ENCODE data around the gene GBX2. TPM values are rescaled to one million over a fixed set of nuclear protein-coding genes. Genes with fewer than 3 reads are reported as not detected.

GBX2 gene
- total and polyA plus RNA-seq, 2 of the 13 experiments (the other 11 are each of a cell fraction or from before 2014, with no cell fraction given), result not detected

- H3K4me1 ChIP-seq (ENCODE audit: insufficient read depth, low read length), result no peaks in the 10 kb centered on the region
- no peak overlapping the region for H2AFZ ChIP-seq (ENCODE audit: low read length)
- no peaks in the 10 kb centered on the region for H3K9me3 ChIP-seq (ENCODE audit: low read length)
- intact Hi-C loops (cut with micrococcal nuclease; ENCODE audit: unreplicated experiment), result no loop called here
- H3K9ac ChIP-seq (ENCODE audit: insufficient read depth, low read depth, low read length), result no peak overlapping the region
- H3K4me3 ChIP-seq (replicated peaks in 1 of 3; ENCODE audit: insufficient read depth in 1 of 3, low read depth in 2 of 3, low read length in 3 of 3), result no peak overlapping the region
- CTCF ChIA-PET (ENCODE audit: low intra/inter-chr PET ratio, low total read pairs), result no interaction called here
- no peak overlapping the region for H3K4me2 ChIP-seq (ENCODE audit: low read depth, low read length)
- FAIRE-seq, result no peak
- no peak for ATAC-seq
- H4K20me1 ChIP-seq (ENCODE audit: insufficient read depth, low read length), result no peaks in the 10 kb centered on the region
- no peaks in the 10 kb centered on the region for H3K79me2 ChIP-seq (ENCODE audit: insufficient read depth, low read length)
- H3K27ac ChIP-seq (ENCODE audit: extremely low read length, insufficient read depth, low read length), result no peak overlapping the region
- H3K36me3 ChIP-seq (replicated peaks in 1 of 2; ENCODE audit: control insufficient read depth in 1 of 2, insufficient read depth in 2 of 2, low read length in 2 of 2), result no peaks in the 10 kb centered on the region
- TF ChIP-seq PHF21A (CRISPR knock-in tag; IDR thresholded peaks at IDR 0.05) (no peak), NFE2L1 (CRISPR knock-in tag; IDR thresholded peaks at IDR 0.05; ENCODE audit: borderline replicate concordance) (no peak), ZNF879 (CRISPR knock-in tag; IDR thresholded peaks at IDR 0.05) (no peak), ZNF713 (CRISPR knock-in tag; IDR thresholded peaks at IDR 0.05) (no peak)
- H3K27me3 ChIP-seq (ENCODE audit: control insufficient read depth in 1 of 2, insufficient read depth in 2 of 2, low read length in 2 of 2), result peaks cover 0 to 76% of the 10 kb centered on the region in 2 experiments; a peak in 3 of 5 replicates
- DNase-seq (ENCODE audit: low spot score), result no peak
- in situ Hi-C loops (cut with HindIII; ENCODE audit: extremely low pct_ligation_motif_present, low pct_unique_long_range_greater_than_20kb), result no loop called here
- POLR2A ChIA-PET, result no interaction called here
- WGBS (ENCODE audit: low lambda C conversion rate), result 22% methylated on average over 11 of the region's 11 CpGs
- no TSS peak for BruUV-seq (replicated peaks)
Measured at GRCh38 chr2:236207472-236207871, 39.3 kb upstream of the GBX2 start.

- Histone ChIP-seq H3K27me3 (ENCODE audit: control insufficient read depth in 1 of 2, insufficient read depth in 2 of 2, low read length in 2 of 2) (peaks cover 0 to 65% of the 10 kb centered on the region in 2 experiments; a peak in 3 of 5 replicates), H3K4me3 (replicated peaks in 1 of 3; ENCODE audit: insufficient read depth in 1 of 3, low read depth in 2 of 3, low read length in 3 of 3) (no peak overlapping the region), H4K20me1 (ENCODE audit: insufficient read depth, low read length) (no peaks in the 10 kb centered on the region), H3K4me1 (ENCODE audit: insufficient read depth, low read length) (no peaks in the 10 kb centered on the region), H2AFZ (ENCODE audit: low read length) (no peak overlapping the region), H3K36me3 (replicated peaks in 1 of 2; ENCODE audit: control insufficient read depth in 1 of 2, insufficient read depth in 2 of 2, low read length in 2 of 2) (no peaks in the 10 kb centered on the region), H3K9me3 (ENCODE audit: low read length) (no peaks in the 10 kb centered on the region), H3K9ac (ENCODE audit: insufficient read depth, low read depth, low read length) (no peak overlapping the region), H3K4me2 (ENCODE audit: low read depth, low read length) (no peak overlapping the region), H3K27ac (ENCODE audit: extremely low read length, insufficient read depth, low read length) (no peak overlapping the region), H3K79me2 (ENCODE audit: insufficient read depth, low read length) (no peaks in the 10 kb centered on the region)
- DNase-seq (ENCODE audit: low spot score), result no peak
- WGBS (ENCODE audit: low lambda C conversion rate), result 0% methylated on average over 2 of the region's 2 CpGs
- no peak for ATAC-seq
- in situ Hi-C loops (cut with HindIII; ENCODE audit: extremely low pct_ligation_motif_present, low pct_unique_long_range_greater_than_20kb) (no loop called here), intact Hi-C loops (cut with micrococcal nuclease; ENCODE audit: unreplicated experiment) (no loop called here)
- no TSS peak for BruUV-seq (replicated peaks)
- POLR2A ChIA-PET, result no interaction called here
- no peak for FAIRE-seq
- CTCF ChIA-PET (ENCODE audit: low intra/inter-chr PET ratio, low total read pairs), result no interaction called here
- no peak for TF ChIP-seq HMG20A (CRISPR knock-in tag; IDR thresholded peaks at IDR 0.05; ENCODE audit: borderline replicate concordance)
- TF ChIP-seq ELF1 (CRISPR knock-in tag; IDR thresholded peaks at IDR 0.05), result no peak
- TF ChIP-seq U2AF1 (optimal IDR thresholded peaks at IDR 0.05; ENCODE audit: low read depth, low read length), result no peak
- no peak for TF ChIP-seq NFKB2 (CRISPR knock-in tag; IDR thresholded peaks at IDR 0.05; ENCODE audit: borderline replicate concordance)
- no peak for TF ChIP-seq CBX2 (IDR thresholded peaks at IDR 0.05; ENCODE audit: low read depth, low read length)
- no peak for TF ChIP-seq CBX2 (CRISPR knock-in tag; IDR thresholded peaks at IDR 0.05; ENCODE audit: low read depth)
- TF ChIP-seq SNAPC4 (CRISPR knock-in tag; IDR thresholded peaks at IDR 0.05), result no peak
- TF ChIP-seq ZNF207 (IDR thresholded peaks at IDR 0.05; ENCODE audit: borderline replicate concordance), result no peak
- TF ChIP-seq SNAPC5 (CRISPR knock-in tag; IDR thresholded peaks at IDR 0.05; ENCODE audit: borderline replicate concordance), result no peak
Measured at GRCh38 chr2:236205867-236206645, 37.9 kb upstream of the GBX2 start.
